ENCODE measurements around the gene TFF1. TPM values are rescaled to one million over a fixed set of nuclear protein-coding genes. Genes with fewer than 3 reads are reported as not detected.

TFF1 gene
- total RNA-seq, 4 donors from 2014 or later: not detected

- Histone ChIP-seq H3K4me1 (no peaks in the 10 kb centered on the region), H3K4me3 (no peak overlapping the region), H3K27me3 (peaks cover 0 to 11% of the 10 kb centered on the region in 2 donors), H3K27ac (no peak overlapping the region), H3K9me3 (no peaks in the 10 kb centered on the region), H3K36me3 (no peaks in the 10 kb centered on the region)
- TF ChIP-seq POLR2A (IDR thresholded peaks at IDR 0.05) (no peak), EP300 (IDR thresholded peaks at IDR 0.05) (no peak)
- TF ChIP-seq, protein P1, sequence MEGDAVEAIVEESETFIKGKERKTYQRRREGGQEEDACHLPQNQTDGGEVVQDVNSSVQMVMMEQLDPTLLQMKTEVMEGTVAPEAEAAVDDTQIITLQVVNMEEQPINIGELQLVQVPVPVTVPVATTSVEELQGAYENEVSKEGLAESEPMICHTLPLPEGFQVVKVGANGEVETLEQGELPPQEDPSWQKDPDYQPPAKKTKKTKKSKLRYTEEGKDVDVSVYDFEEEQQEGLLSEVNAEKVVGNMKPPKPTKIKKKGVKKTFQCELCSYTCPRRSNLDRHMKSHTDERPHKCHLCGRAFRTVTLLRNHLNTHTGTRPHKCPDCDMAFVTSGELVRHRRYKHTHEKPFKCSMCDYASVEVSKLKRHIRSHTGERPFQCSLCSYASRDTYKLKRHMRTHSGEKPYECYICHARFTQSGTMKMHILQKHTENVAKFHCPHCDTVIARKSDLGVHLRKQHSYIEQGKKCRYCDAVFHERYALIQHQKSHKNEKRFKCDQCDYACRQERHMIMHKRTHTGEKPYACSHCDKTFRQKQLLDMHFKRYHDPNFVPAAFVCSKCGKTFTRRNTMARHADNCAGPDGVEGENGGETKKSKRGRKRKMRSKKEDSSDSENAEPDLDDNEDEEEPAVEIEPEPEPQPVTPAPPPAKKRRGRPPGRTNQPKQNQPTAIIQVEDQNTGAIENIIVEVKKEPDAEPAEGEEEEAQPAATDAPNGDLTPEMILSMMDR (IDR thresholded peaks at IDR 0.05): no peak
- 68 to 74% methylated on average over 7 of the region's 7 CpGs for WGBS, 2 donors
- DNase-seq (ENCODE audit: low spot score in 2 of 2): no peak
Observed at GRCh38 chr21:42374457-42374856, 8.1 kb upstream of the TFF1 start.

GRCh38 chr21:42373908-42374455 is 7.6 kb upstream of the TFF1 start:
- no peak for DNase-seq (ENCODE audit: low spot score in 2 of 2)
- Histone ChIP-seq H3K4me1 (no peaks in the 10 kb centered on the region), H3K36me3 (no peaks in the 10 kb centered on the region), H3K27me3 (peaks cover 0 to 11% of the 10 kb centered on the region in 2 donors), H3K27ac (no peak overlapping the region), H3K9me3 (no peaks in the 10 kb centered on the region), H3K4me3 (no peak overlapping the region)
- TF ChIP-seq POLR2A (IDR thresholded peaks at IDR 0.05): no peak
- no peak for TF ChIP-seq EP300 (IDR thresholded peaks at IDR 0.05)
- TF ChIP-seq, protein P1 (IDR thresholded peaks at IDR 0.05): no peak
- 76 to 81% methylated on average over 16 of the region's 16 CpGs for WGBS, 2 donors

GRCh38 chr21:42373196-42373907 is 7.0 kb upstream of the TFF1 start:
- DNase-seq (ENCODE audit: low spot score in 2 of 2): no peak
- H3K4me1 ChIP-seq: no peaks in the 10 kb centered on the region
- TF ChIP-seq POLR2A (IDR thresholded peaks at IDR 0.05) (no peak), EP300 (IDR thresholded peaks at IDR 0.05) (no peak)
- TF ChIP-seq, protein P1 (IDR thresholded peaks at IDR 0.05): no peak
- no peak overlapping the region for H3K27ac ChIP-seq
- H3K27me3 ChIP-seq: peaks cover 0 to 11% of the 10 kb centered on the region in 2 donors
- no peak overlapping the region for H3K4me3 ChIP-seq
- no peaks in the 10 kb centered on the region for H3K36me3 ChIP-seq
- 77 to 80% methylated on average over 25 of the region's 25 CpGs for WGBS, 2 donors
- no peaks in the 10 kb centered on the region for H3K9me3 ChIP-seq

GRCh38 chr21:42370894-42371654 is 4.7 kb upstream of the TFF1 start:
- H3K9me3 ChIP-seq: no peaks in the 10 kb centered on the region
- 77 to 80% methylated on average over 18 of the region's 18 CpGs for WGBS, 2 donors
- no peak for DNase-seq (ENCODE audit: low spot score in 2 of 2)
- peaks cover 0 to 10% of the 10 kb centered on the region in 2 donors for H3K27me3 ChIP-seq
- H3K4me1 ChIP-seq: no peaks in the 10 kb centered on the region
- H3K4me3 ChIP-seq: no peak overlapping the region
- H3K27ac ChIP-seq: no peak overlapping the region
- no peaks in the 10 kb centered on the region for H3K36me3 ChIP-seq
- TF ChIP-seq POLR2A (IDR thresholded peaks at IDR 0.05): no peak
- TF ChIP-seq, protein P1 (IDR thresholded peaks at IDR 0.05): no peak
- TF ChIP-seq EP300 (IDR thresholded peaks at IDR 0.05): no peak

- Histone ChIP-seq H3K4me3 (no peak overlapping the region), H3K36me3 (no peaks in the 10 kb centered on the region), H3K4me1 (no peaks in the 10 kb centered on the region), H3K9me3 (no peaks in the 10 kb centered on the region), H3K27ac (no peak overlapping the region), H3K27me3 (peaks cover 0 to 4% of the 10 kb centered on the region in 2 donors)
- TF ChIP-seq EP300 (IDR thresholded peaks at IDR 0.05) (no peak), POLR2A (IDR thresholded peaks at IDR 0.05) (no peak)
- TF ChIP-seq, protein P1 (IDR thresholded peaks at IDR 0.05): no peak
- 75 to 80% methylated on average over 16 of the region's 16 CpGs for WGBS, 2 donors
- DNase-seq (ENCODE audit: low spot score in 2 of 2): no peak
Observed at GRCh38 chr21:42369821-42370220, 3.5 kb upstream of the TFF1 start.
